ENCODE measurements around the gene SIDT1.

GRCh38 chr3:113514265-113514769, 18.0 kb upstream of the SIDT1 start:
- TF ChIP-seq, protein P1, sequence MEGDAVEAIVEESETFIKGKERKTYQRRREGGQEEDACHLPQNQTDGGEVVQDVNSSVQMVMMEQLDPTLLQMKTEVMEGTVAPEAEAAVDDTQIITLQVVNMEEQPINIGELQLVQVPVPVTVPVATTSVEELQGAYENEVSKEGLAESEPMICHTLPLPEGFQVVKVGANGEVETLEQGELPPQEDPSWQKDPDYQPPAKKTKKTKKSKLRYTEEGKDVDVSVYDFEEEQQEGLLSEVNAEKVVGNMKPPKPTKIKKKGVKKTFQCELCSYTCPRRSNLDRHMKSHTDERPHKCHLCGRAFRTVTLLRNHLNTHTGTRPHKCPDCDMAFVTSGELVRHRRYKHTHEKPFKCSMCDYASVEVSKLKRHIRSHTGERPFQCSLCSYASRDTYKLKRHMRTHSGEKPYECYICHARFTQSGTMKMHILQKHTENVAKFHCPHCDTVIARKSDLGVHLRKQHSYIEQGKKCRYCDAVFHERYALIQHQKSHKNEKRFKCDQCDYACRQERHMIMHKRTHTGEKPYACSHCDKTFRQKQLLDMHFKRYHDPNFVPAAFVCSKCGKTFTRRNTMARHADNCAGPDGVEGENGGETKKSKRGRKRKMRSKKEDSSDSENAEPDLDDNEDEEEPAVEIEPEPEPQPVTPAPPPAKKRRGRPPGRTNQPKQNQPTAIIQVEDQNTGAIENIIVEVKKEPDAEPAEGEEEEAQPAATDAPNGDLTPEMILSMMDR (IDR thresholded peaks at IDR 0.05), result no peak
- no peak for TF ChIP-seq POLR2A (IDR thresholded peaks at IDR 0.05)
